ENCODE measurements around the gene CEP78.
"Not testable (repeated sequence)": the region's sequence is repeated elsewhere in the genome, so short reads cannot be mapped to it uniquely, and the experiment has no call there.

CEP78 gene

DNA sequence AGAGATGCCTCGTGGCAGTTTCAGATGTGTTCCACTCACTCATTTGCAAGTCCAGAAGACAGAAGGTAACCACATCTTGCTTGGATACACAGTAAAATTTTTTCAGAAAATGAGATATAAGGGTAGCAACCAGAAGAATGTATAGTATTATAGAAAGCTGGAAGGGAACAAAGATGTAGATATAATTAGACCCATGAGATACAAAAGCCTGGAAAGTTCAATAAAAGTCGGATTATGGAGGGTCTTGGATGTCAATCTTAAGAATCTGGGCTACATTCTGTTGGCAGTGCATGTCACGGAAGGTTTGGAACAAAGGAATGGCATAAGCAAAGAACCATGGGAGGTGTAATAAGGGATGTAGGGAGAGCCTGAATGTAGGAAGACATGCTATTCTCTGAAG is 5.1 kb upstream of the CEP78 start:
- TF ChIP-seq PAX5 (IDR thresholded peaks at IDR 0.05; ENCODE audit: insufficient read depth, low read length, severe bottlenecking), result no peak
- TF ChIP-seq SPI1 (IDR thresholded peaks at IDR 0.05; ENCODE audit: low read depth, low read length), result no peak
- DNase-seq (ENCODE audit: insufficient read length, low spot score) (no peak), FAIRE-seq (no peak)

DNA sequence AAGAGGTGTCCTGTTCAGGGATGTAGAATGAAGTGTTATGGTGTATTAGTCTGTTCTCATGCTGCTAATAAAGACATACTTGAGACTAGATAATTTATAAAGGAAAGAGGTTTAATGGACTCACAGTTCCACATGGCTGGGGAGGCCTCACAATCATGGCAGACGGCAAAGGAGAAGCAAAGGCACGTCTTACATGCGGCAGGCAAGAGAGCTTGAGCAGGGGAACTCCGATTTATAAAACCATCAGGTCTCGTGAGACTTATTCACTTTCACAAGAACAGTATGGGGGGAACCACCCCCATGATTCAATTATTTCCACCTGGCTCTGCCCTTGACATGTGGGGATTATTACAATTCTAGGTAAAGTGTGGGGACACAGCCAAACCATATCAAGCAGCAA is 3.4 kb upstream of the CEP78 start:
- not testable (repeated sequence) for FAIRE-seq; DNase-seq (ENCODE audit: insufficient read length, low spot score)

DNA sequence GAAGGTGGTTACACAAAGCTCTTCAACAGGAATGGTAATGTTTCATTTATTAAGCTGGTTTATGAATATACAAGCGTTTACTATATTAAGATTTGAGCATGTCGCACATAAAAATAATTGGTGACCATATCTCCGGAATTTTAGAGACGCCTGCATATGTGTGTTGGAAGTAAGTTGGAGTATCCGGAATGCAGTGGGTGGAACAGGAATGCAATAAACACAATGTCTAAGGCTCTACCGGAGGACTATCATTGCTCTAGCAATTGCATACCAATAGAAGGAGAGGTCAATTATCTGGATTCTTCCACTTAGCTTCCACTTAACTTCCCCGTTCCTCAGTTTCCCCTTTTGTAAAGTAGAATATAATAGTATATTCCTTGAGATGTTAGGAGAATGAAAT is 1.1 kb upstream of the CEP78 start:
- TF ChIP-seq TAF1 (IDR thresholded peaks at IDR 0.05; ENCODE audit: low read depth, low read length), result no peak
- no peak for TF ChIP-seq SPI1 (IDR thresholded peaks at IDR 0.05; ENCODE audit: low read depth, low read length)
- no peak for TF ChIP-seq PAX5 (IDR thresholded peaks at IDR 0.05; ENCODE audit: insufficient read depth, low read length, severe bottlenecking)
- no peak for TF ChIP-seq POLR2AphosphoS5 (IDR thresholded peaks at IDR 0.05; ENCODE audit: low read depth, low read length)
- no peak for TF ChIP-seq POLR2A (IDR thresholded peaks at IDR 0.05; ENCODE audit: low read depth, low read length)
- TF ChIP-seq POU2F2 (IDR thresholded peaks at IDR 0.05; ENCODE audit: low read depth, low read length), result no peak
- FAIRE-seq (no peak), DNase-seq (ENCODE audit: insufficient read length, low spot score) (no peak)

GRCh38 chr9:78235256-78235761 is 566 bp upstream of the CEP78 start:
- FAIRE-seq, result peak; percentile 41
- TF ChIP-seq TAF1 (IDR thresholded peaks at IDR 0.05; ENCODE audit: low read depth, low read length), result no peak
- no peak for TF ChIP-seq PAX5 (IDR thresholded peaks at IDR 0.05; ENCODE audit: insufficient read depth, low read length, severe bottlenecking)
- no peak for TF ChIP-seq SPI1 (IDR thresholded peaks at IDR 0.05; ENCODE audit: low read depth, low read length)
- no peak for TF ChIP-seq POLR2A (IDR thresholded peaks at IDR 0.05; ENCODE audit: low read depth, low read length)
- TF ChIP-seq POLR2AphosphoS5 (IDR thresholded peaks at IDR 0.05; ENCODE audit: low read depth, low read length), result no peak
- no peak for TF ChIP-seq POU2F2 (IDR thresholded peaks at IDR 0.05; ENCODE audit: low read depth, low read length)

GRCh38 chr9:78236551-78236910 is 656 bp downstream of the CEP78 start:
- no peak for TF ChIP-seq POLR2AphosphoS5 (IDR thresholded peaks at IDR 0.05; ENCODE audit: low read depth, low read length)
- DNase-seq (ENCODE audit: insufficient read length, low spot score) (no peak), FAIRE-seq (no peak)

More at GRCh38 chr9:78235256-78235761, 566 bp upstream of the CEP78 start:
- no peak for DNase-seq (ENCODE audit: insufficient read length, low spot score)

GRCh38 chr9:78238046-78239038 is 2.5 kb downstream of the CEP78 start:
- DNase-seq (ENCODE audit: insufficient read length, low spot score) (no peak), FAIRE-seq (no peak)
- TF ChIP-seq TAF1 (IDR thresholded peaks at IDR 0.05; ENCODE audit: low read depth, low read length) (no peak), POLR2AphosphoS5 (IDR thresholded peaks at IDR 0.05; ENCODE audit: low read depth, low read length) (no peak), POLR2A (IDR thresholded peaks at IDR 0.05; ENCODE audit: low read depth, low read length) (no peak)

DNA sequence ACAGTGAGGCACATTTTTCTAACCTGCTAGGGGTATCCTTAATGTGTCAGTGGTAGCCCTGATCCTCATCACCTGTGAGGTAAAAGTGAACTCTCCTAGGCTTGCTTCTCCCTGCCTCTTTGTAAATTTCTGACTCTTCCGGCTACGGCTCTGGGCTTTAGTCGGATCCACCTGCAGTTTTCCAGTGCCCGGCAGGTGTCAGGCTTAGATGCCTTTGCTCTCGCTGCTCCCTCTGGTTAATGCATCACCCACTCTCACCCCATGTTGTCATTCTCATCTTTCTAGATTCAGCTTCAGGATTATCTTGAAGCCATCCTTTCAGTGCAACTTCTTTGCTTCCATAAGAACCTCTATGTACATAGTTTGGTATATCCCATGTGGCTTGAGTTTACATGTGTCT is 3.6 kb downstream of the CEP78 start:
- DNase-seq (ENCODE audit: insufficient read length, low spot score) (no peak), FAIRE-seq (no peak)
- TF ChIP-seq POLR2A (IDR thresholded peaks at IDR 0.05; ENCODE audit: low read depth, low read length) (no peak), PAX5 (IDR thresholded peaks at IDR 0.05; ENCODE audit: insufficient read depth, low read length, severe bottlenecking) (no peak), POU2F2 (IDR thresholded peaks at IDR 0.05; ENCODE audit: low read depth, low read length) (no peak)

- FAIRE-seq (no peak), DNase-seq (ENCODE audit: insufficient read length, low spot score) (no peak)
- TF ChIP-seq POLR2AphosphoS5 (IDR thresholded peaks at IDR 0.05; ENCODE audit: low read depth, low read length) (no peak), SPI1 (IDR thresholded peaks at IDR 0.05; ENCODE audit: low read depth, low read length) (no peak), POLR2A (IDR thresholded peaks at IDR 0.05; ENCODE audit: low read depth, low read length) (no peak), TAF1 (IDR thresholded peaks at IDR 0.05; ENCODE audit: low read depth, low read length) (no peak), POU2F2 (IDR thresholded peaks at IDR 0.05; ENCODE audit: low read depth, low read length) (no peak), PAX5 (IDR thresholded peaks at IDR 0.05; ENCODE audit: insufficient read depth, low read length, severe bottlenecking) (no peak)
Observed at GRCh38 chr9:78242041-78242440, 6.2 kb downstream of the CEP78 start.

DNA sequence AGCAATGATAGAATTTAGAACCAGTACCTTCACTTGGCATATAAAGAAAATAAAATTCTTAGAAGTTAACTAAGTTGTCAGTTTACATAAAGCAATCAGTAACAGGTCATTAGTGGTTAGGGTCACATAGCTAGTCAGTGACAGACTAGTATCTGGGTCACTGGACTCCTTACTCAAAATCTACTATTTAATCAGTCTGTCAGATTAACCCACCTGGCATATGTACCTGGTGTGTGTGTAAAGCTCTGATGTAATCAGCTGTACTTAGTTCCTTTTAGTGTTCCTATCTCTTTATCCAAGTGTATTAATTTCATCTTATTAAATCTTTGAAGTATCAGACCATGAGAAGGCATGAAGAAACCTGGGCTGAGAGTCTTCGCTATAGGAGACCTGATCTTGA is 7.3 kb downstream of the CEP78 start:
- no peak for FAIRE-seq
- DNase-seq (ENCODE audit: insufficient read length, low spot score), result no peak
- TF ChIP-seq SPI1 (IDR thresholded peaks at IDR 0.05; ENCODE audit: low read depth, low read length) (no peak), POLR2A (IDR thresholded peaks at IDR 0.05; ENCODE audit: low read depth, low read length) (no peak), POLR2AphosphoS5 (IDR thresholded peaks at IDR 0.05; ENCODE audit: low read depth, low read length) (no peak), TAF1 (IDR thresholded peaks at IDR 0.05; ENCODE audit: low read depth, low read length) (no peak), POU2F2 (IDR thresholded peaks at IDR 0.05; ENCODE audit: low read depth, low read length) (no peak), PAX5 (IDR thresholded peaks at IDR 0.05; ENCODE audit: insufficient read depth, low read length, severe bottlenecking) (no peak)

DNA sequence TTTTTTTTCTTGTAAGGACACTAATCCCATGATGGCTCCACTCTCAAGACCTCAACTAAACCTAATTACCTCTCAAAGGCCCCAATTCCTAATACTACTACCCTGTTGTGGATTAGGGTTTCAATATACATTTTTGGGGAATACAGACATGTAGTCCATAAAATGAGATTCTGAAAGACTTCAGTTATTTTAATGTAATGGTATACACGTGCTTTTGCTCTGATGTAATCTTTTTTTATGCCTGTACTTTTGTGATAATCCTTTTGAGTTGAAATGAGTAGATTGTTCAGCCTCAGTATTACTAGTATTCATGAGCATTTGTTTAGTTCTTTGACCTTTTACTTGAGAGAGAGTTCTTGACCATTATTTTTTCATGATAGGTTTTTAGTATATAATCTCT is 9.5 kb downstream of the CEP78 start:
- FAIRE-seq (no peak), DNase-seq (ENCODE audit: insufficient read length, low spot score) (no peak)
- no peak for TF ChIP-seq POLR2A (IDR thresholded peaks at IDR 0.05; ENCODE audit: low read depth, low read length)
- TF ChIP-seq SPI1 (IDR thresholded peaks at IDR 0.05; ENCODE audit: low read depth, low read length), result no peak
- no peak for TF ChIP-seq POLR2AphosphoS5 (IDR thresholded peaks at IDR 0.05; ENCODE audit: low read depth, low read length)
- no peak for TF ChIP-seq PAX5 (IDR thresholded peaks at IDR 0.05; ENCODE audit: insufficient read depth, low read length, severe bottlenecking)
- TF ChIP-seq POU2F2 (IDR thresholded peaks at IDR 0.05; ENCODE audit: low read depth, low read length), result no peak
- TF ChIP-seq TAF1 (IDR thresholded peaks at IDR 0.05; ENCODE audit: low read depth, low read length), result no peak
